ENCODE results near the gene NEU1.
"Not testable (repeated sequence)": the region's sequence is repeated elsewhere in the genome, so short reads cannot be mapped to it uniquely, and the experiment has no call there.

The NEU1 gene

GRCh38 chr6:31815025-31815838, 47.4 kb downstream of the NEU1 start, which contains the start of the genes HSPA1A and HSPA1L:
Gene HSPA1A, plus strand, starts transcription at chr6:31815543. Its CDS starts 214 bp downstream, at chr6:31815757.
Gene HSPA1L, minus strand, starts transcription at chr6:31815283. Its CDS starts 3,311 bp downstream, at chr6:31811972.
- peak; percentile 93 for DNase-seq

- peak; percentile 90 for DNase-seq
These were observed 48.0 kb downstream of the NEU1 start for GRCh38 chr6:31814677-31815024.

GRCh38 chr6:31813465-31813849, 49.2 kb downstream of the NEU1 start:
- no peak for DNase-seq

- DNase-seq, result no peak
These were observed 51.0 kb downstream of the NEU1 start for GRCh38 chr6:31811645-31812044.

- not testable (repeated sequence) for DNase-seq
These were observed 54.0 kb downstream of the NEU1 start for GRCh38 chr6:31808599-31808998.

Data from activated CD4-positive, alpha-beta T cell treated with anti-CD3 and anti-CD28 coated beads, Interleukin-2, amount 50 U/mL, for 16 hours (primary cell).